HepG2 (cell line): ENCODE measurements around the gene CALR. TPM values are rescaled to one million over a fixed set of nuclear protein-coding genes. Genes with fewer than 3 reads are reported as not detected.
A peak's percentile ranks its signal among the peaks of the same experiment; 100 is the strongest.

Experiments used
- BCL3 ChIP-seq: sonication (generic); formaldehyde crosslinking; IDR thresholded peaks from 2 replicates; pipeline ENCODE4 v1.5.1; 2020; ENCODE audit warnings: mild to moderate bottlenecking, missing genetic modification reagents, moderate library complexity
- BORCS8-MEF2B ChIP-seq: sonication (generic); formaldehyde crosslinking; IDR thresholded peaks from 2 replicates; pipeline ENCODE4 v1.8.0; 2022; ENCODE audit warnings: mild to moderate bottlenecking, missing genetic modification reagents
- NFAT5 ChIP-seq: sonication (generic); formaldehyde crosslinking; IDR thresholded peaks from 2 replicates; pipeline ENCODE4 v1.4.0; 2020; ENCODE audit warnings: missing genetic modification reagents
- NR2F2 ChIP-seq: IDR thresholded peaks from 2 replicates; pipeline ENCODE4 v1.6.1; 2012; ENCODE audit warnings: low read depth, inconsistent platforms, borderline replicate concordance
- NR2F6 ChIP-seq, 2 experiments: IDR thresholded peaks; 2 replicates each; pipeline ENCODE4 v1.6.1; 2016; ENCODE audit warnings: antibody characterized with exemption in 1 of 2, mild to moderate bottlenecking in 1 of 2
- PHF8 ChIP-seq: sonication (generic); formaldehyde crosslinking; IDR thresholded peaks from 2 replicates; pipeline ENCODE4 v1.5.0; 2020; ENCODE audit warnings: missing genetic modification reagents
- SMARCC2 ChIP-seq: fragments of 450-650 bp; IDR thresholded peaks from 2 replicates; pipeline ENCODE4 v1.6.1; 2017; ENCODE audit warnings: antibody characterized with exemption, mild to moderate bottlenecking
- STAT5B ChIP-seq: sonication (generic); formaldehyde crosslinking; IDR thresholded peaks from 2 replicates; pipeline ENCODE4 v1.4.0; 2020; ENCODE audit warnings: missing genetic modification reagents
- YEATS2 ChIP-seq: sonication (generic); formaldehyde crosslinking; IDR thresholded peaks from 2 replicates; pipeline ENCODE4 v1.4.0; 2020; ENCODE audit warnings: missing genetic modification reagents, borderline replicate concordance
- ZMAT3 ChIP-seq: sonication (generic); formaldehyde crosslinking; conservative IDR thresholded peaks from 2 replicates; pipeline ENCODE4 v1.7.0; 2021; ENCODE audit warnings: missing genetic modification reagents
- ZNF225 ChIP-seq: sonication (generic); formaldehyde crosslinking; IDR thresholded peaks from 2 replicates; pipeline ENCODE4 v1.4.0; 2020; ENCODE audit warnings: mild to moderate bottlenecking, missing genetic modification reagents
- ZNF33B ChIP-seq: sonication (generic); formaldehyde crosslinking; IDR thresholded peaks from 2 replicates; pipeline ENCODE4 v1.5.1; 2020; ENCODE audit warnings: mild to moderate bottlenecking, missing genetic modification reagents
- ZNF362 ChIP-seq: sonication (generic); formaldehyde crosslinking; IDR thresholded peaks from 2 replicates; pipeline ENCODE4 v1.4.0; 2020; ENCODE audit warnings: missing genetic modification reagents, mild to moderate bottlenecking, borderline replicate concordance
- ZNF558 ChIP-seq: sonication (generic); formaldehyde crosslinking; IDR thresholded peaks from 2 replicates; pipeline ENCODE4 v1.9.0; 2022; ENCODE audit warnings: mild to moderate bottlenecking, missing genetic modification reagents, borderline replicate concordance
- ZNF598 ChIP-seq: sonication (generic); formaldehyde crosslinking; IDR thresholded peaks from 2 replicates; pipeline ENCODE4 v1.5.1; 2020; ENCODE audit warnings: mild to moderate bottlenecking, missing genetic modification reagents, borderline replicate concordance
- ZNF740 ChIP-seq: sonication (generic); formaldehyde crosslinking; IDR thresholded peaks from 2 replicates; pipeline ENCODE4 v1.4.0; 2020; ENCODE audit warnings: missing genetic modification reagents
- ZNF878 ChIP-seq: sonication (generic); formaldehyde crosslinking; IDR thresholded peaks from 2 replicates; pipeline ENCODE4 v1.8.1; 2023; ENCODE audit warnings: mild to moderate bottlenecking, missing genetic modification reagents, moderate library complexity
- ZUFSP ChIP-seq: sonication (generic); formaldehyde crosslinking; IDR thresholded peaks from 2 replicates; pipeline ENCODE4 v1.9.0; 2021; ENCODE audit warnings: missing genetic modification reagents, mild to moderate bottlenecking, borderline replicate concordance
- polyA plus RNA-seq, 8 experiments: library from polyadenylated mRNA; depleted of rRNA in 3 of 8; stranded (reverse) in 7 of 8; unstranded in 1 of 8; fragments of >200 nt; fragmentation: Illumina TruSeq in 4 of 8; extraction: Trizol in 4 of 8; gene quantifications; 2 replicates each; pipeline versions ENCODE4 v1.2.1 to v1.2.3, GENCODE V29; 2011 to 2016; ENCODE audit warnings: low read depth in 4 of 8, missing spikeins in 1 of 8, mixed read lengths in 1 of 8; ENCODE audit not compliant: insufficient read depth in 1 of 8
- total RNA-seq, 5 experiments: library from RNA; depleted of rRNA; stranded (reverse); fragments of >200 nt; fragmentation: Illumina TruSeq; extraction: Trizol; gene quantifications; 2 replicates each; pipeline ENCODE4 v1.2.3, GENCODE V29; 2016; ENCODE audit warnings: low read depth in 1 of 5

The CALR gene
- total and polyA plus RNA-seq, 2 of the 13 experiments (the other 11 are each of a cell fraction or from before 2014, with no cell fraction given): 898 to 934 TPM

- TF ChIP-seq BORCS8-MEF2B (CRISPR knock-in tag) (peak; percentile 51; the same call in 1 of the 2 replicates), NR2F2 (0 out of 2 replicates have a peak, but pooled peaks have one; percentile 28), NFAT5 (0 out of 2 replicates have a peak, but pooled peaks have one; percentile 33), BCL3 (peak; percentile 55; the same call in 1 of the 2 replicates), ZMAT3 (CRISPR knock-in tag) (peak; percentile 61; the same call in 1 of the 2 replicates), ZNF558 (CRISPR knock-in tag) (0 out of 2 replicates have a peak, but pooled peaks have one; percentile 72), ZNF878 (CRISPR knock-in tag) (0 out of 2 replicates have a peak, but pooled peaks have one; percentile 34), ZNF33B (0 out of 2 replicates have a peak, but pooled peaks have one; percentile 20), ZNF225 (CRISPR knock-in tag) (peak; percentile 37; the same call in 1 of the 2 replicates), NR2F6 (IDR thresholded peaks at IDR 0.05) (no peak), NR2F6 (CRISPR knock-in tag; IDR thresholded peaks at IDR 0.05) (peak; percentile 20; the same call in 1 of the 2 replicates), ZNF740 (CRISPR knock-in tag) (peak; percentile 60; the same call in 1 of the 2 replicates), ZUFSP (CRISPR knock-in tag) (no peak), STAT5B (CRISPR knock-in tag) (no peak), ZNF598 (0 out of 2 replicates have a peak, but pooled peaks have one; percentile 45), YEATS2 (CRISPR knock-in tag) (0 out of 2 replicates have a peak, but pooled peaks have one; percentile 31), ZNF362 (CRISPR knock-in tag) (peak; percentile 48; the same call in 1 of the 2 replicates), SMARCC2 (no peak), PHF8 (CRISPR knock-in tag) (peak; percentile 46; the same call in 1 of the 2 replicates)
Observed at GRCh38 chr19:12965017-12965811, 26.8 kb downstream of the CALR start (continued).
